Measurements from ENCODE around the gene OR1K1. TPM values are rescaled to one million over a fixed set of nuclear protein-coding genes. Genes with fewer than 3 reads are reported as not detected.

OR1K1 gene
- total and polyA plus RNA-seq, 10 of the 15 experiments (the other 5 are each of a cell fraction or from before 2014, with no cell fraction given) = not detected

DNA sequence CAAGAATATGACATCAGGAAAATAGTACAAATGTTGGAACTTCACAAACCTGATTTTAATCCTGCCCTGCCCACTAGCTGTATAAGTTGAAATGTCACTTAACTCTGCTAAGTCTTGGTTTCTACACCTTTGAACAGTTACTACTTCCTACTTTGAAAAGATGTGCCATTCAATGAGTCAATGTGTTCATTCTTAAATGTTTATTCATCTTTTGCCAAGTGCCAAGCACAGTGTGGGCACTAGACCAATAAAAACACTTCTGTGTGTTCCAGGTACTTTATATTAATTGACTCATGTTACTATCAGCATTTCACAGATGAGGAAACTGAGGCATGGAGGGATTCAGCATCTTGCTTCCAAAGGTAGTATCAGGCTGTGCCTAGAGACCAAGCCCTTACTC, 15.6 kb downstream of the OR1K1 start:
- DNase-seq (ENCODE audit: low read depth, low spot score) (no peak), ATAC-seq (no peak), FAIRE-seq (no peak)
- no peak overlapping the region for H2AFZ ChIP-seq (ENCODE audit: control insufficient read depth, low read depth, low read length)
- no peak overlapping the region for H3K4me3 ChIP-seq
- ChIA-PET RAD21 (ENCODE audit: unreplicated experiment) (no interaction called here), POLR2A (no interaction called here), SMC1A (ENCODE audit: uncharacterized antibody, unreplicated experiment) (no interaction called here), CTCF (no interaction called here)
- no TSS peak for BruUV-seq (replicated peaks)
- H3K9ac ChIP-seq (ENCODE audit: control insufficient read depth, insufficient read depth, low read length) = no peak overlapping the region
- no peaks in the 10 kb centered on the region for H3K9me3 ChIP-seq (replicated peaks; ENCODE audit: control insufficient read depth, insufficient read depth, low read length)
- intact Hi-C loops (cut with micrococcal nuclease; ENCODE audit: unreplicated experiment) = no loop called here
- peaks cover 7 to 9% of the 10 kb centered on the region in 2 experiments; a peak in 3 of 4 replicates for H3K36me3 ChIP-seq (ENCODE audit: control insufficient read depth in 2 of 2, insufficient read depth in 2 of 2, low read length in 1 of 2)
- in situ Hi-C loops (cut with MboI) = loop anchor here (10.0 kb wide), 1 partner anchor 721 kb away; the partner anchor contains the start of gene TTLL11
- no peak overlapping the region for H3K27ac ChIP-seq (ENCODE audit: control insufficient read depth, insufficient read depth)
- no peaks in the 10 kb centered on the region for H3K79me2 ChIP-seq (ENCODE audit: control insufficient read depth, insufficient read depth, low read length)
- TF ChIP-seq USF1 (IDR thresholded peaks at IDR 0.05; ENCODE audit: borderline replicate concordance, extremely low read length, insufficient read depth, low read depth, low read length) (no peak), TBL1XR1 (IDR thresholded peaks at IDR 0.05; ENCODE audit: low read depth, low read length) (no peak), CEBPB (IDR thresholded peaks at IDR 0.05; ENCODE audit: borderline replicate concordance in 1 of 2, low read depth in 2 of 2, low read length in 2 of 2) (no peak), SMARCA5 (IDR thresholded peaks at IDR 0.05) (no peak), ZBTB4 (CRISPR knock-in tag; IDR thresholded peaks at IDR 0.05) (no peak), POLR2AphosphoS5 (IDR thresholded peaks at IDR 0.05; ENCODE audit: low read length) (no peak), LARP7 (IDR thresholded peaks at IDR 0.05) (no peak), NR2C1 (IDR thresholded peaks at IDR 0.05) (no peak), RB1 (IDR thresholded peaks at IDR 0.05; ENCODE audit: borderline replicate concordance) (no peak), HDGF (IDR thresholded peaks at IDR 0.05) (no peak), SMAD1 (IDR thresholded peaks at IDR 0.05; ENCODE audit: low read depth, partially characterized antibody) (no peak), PKNOX1 (IDR thresholded peaks at IDR 0.05) (no peak), NFYA (IDR thresholded peaks at IDR 0.05; ENCODE audit: borderline replicate concordance, low read depth, low read length) (no peak), KDM1A (IDR thresholded peaks at IDR 0.05; ENCODE audit: borderline replicate concordance) (no peak)
- TF ChIP-seq, protein P1, sequence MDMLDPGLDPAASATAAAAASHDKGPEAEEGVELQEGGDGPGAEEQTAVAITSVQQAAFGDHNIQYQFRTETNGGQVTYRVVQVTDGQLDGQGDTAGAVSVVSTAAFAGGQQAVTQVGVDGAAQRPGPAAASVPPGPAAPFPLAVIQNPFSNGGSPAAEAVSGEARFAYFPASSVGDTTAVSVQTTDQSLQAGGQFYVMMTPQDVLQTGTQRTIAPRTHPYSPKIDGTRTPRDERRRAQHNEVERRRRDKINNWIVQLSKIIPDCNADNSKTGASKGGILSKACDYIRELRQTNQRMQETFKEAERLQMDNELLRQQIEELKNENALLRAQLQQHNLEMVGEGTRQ (IDR thresholded peaks at IDR 0.05; ENCODE audit: borderline replicate concordance, low read depth, low read length) = no peak
- H3K27me3 ChIP-seq (replicated peaks in 1 of 2; ENCODE audit: control insufficient read depth in 2 of 2, insufficient read depth in 2 of 2, low read length in 1 of 2) = no peaks in the 10 kb centered on the region
- no peaks in the 10 kb centered on the region for H4K20me1 ChIP-seq (ENCODE audit: control insufficient read depth, insufficient read depth)
- H3K4me1 ChIP-seq (ENCODE audit: control insufficient read depth, insufficient read depth, low read length) = no peaks in the 10 kb centered on the region
- H3K4me2 ChIP-seq (ENCODE audit: control insufficient read depth, insufficient read depth) = no peak overlapping the region

Data from GM12878 (cell line).